ENCODE results near the gene SH2D7. TPM values are rescaled to one million over a fixed set of nuclear protein-coding genes. Genes with fewer than 3 reads are reported as not detected.

Gene SH2D7
- total RNA-seq, 2 experiments from 2014 or later = 0.29 to 0.31 TPM

DNA sequence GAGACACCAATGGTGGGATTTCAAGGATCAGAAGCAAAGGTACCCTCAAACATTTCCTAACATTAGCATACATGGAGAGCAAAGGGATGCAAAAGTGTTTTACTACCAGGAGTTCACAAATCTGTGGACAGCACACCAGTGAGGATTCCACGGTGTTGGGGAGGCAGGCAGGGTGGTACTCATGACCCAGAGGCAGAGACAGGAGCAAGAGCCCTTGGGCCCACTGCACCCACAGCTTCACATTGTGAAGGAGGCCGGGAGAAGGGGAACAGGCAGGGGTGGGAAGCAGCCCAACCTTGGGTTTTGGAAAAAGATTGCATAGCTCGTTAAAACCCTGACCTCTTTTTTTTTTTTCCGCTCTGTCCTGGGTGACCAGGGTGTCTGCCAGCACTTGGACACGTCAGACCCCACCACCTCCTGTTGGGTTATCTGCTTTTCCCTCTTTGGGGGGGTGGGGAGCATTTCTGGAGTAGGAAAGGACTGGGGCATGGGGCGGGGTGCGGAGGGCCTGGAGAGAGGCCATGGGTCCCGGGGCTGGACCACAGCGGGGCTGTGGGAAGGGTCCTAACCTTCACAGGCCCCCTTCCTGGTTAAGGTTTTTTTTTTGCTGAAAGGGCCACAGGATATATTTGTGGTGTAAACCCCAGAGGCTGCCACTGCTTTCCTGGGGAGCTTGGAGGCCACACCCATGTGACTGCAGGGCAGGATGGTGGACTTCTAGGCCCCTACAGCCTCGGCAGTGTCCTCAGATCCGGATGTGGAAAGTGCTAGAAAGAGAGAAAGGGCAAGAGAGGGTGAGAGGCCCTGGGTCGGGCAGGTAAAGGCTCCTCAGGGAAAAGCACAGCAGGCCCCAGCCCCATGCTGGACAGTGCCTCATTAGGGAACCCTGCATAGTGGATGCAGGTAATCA lies 12.5 kb downstream of the SH2D7 start:
- H3K4me3 Mint-ChIP-seq = peak overlapping the region; percentile 67
- ATAC-seq (peak; percentile 4), DNase-seq (peak; percentile 61)
- POLR2A ChIA-PET = interaction anchor here (1.0 to 1.6 kb wide), 4 partner anchors 12 to 57 kb away, joined by 3 to 6 read pairs (median 6); partner anchors contain the start of gene SH2D7
- H3K27ac Mint-ChIP-seq = peak overlapping the region; percentile 96
- no peaks in the 10 kb centered on the region for H3K9me3 Mint-ChIP-seq (ENCODE audit: insufficient read depth)
- H3K4me1 Mint-ChIP-seq (ENCODE audit: low read depth) = peaks cover 87% of the 10 kb centered on the region
- no peaks in the 10 kb centered on the region for H3K27me3 Mint-ChIP-seq (ENCODE audit: low read depth)
- CTCF ChIA-PET = interaction anchor here (0.7 to 5.3 kb wide), 11 partner anchors 12 to 145 kb away, joined by 3 to 133 read pairs (median 9); partner anchors contain the start of gene SH2D7
- no peaks in the 10 kb centered on the region for H3K36me3 Mint-ChIP-seq (ENCODE audit: low read depth)

- ATAC-seq (peak; percentile 2), DNase-seq (peak; percentile 66)
- no peaks in the 10 kb centered on the region for H3K36me3 Mint-ChIP-seq (ENCODE audit: low read depth)
- peaks cover 84% of the 10 kb centered on the region for H3K4me1 Mint-ChIP-seq (ENCODE audit: low read depth)
- H3K9me3 Mint-ChIP-seq (ENCODE audit: insufficient read depth) = no peaks in the 10 kb centered on the region
- ChIA-PET POLR2A (interaction anchor here (0.7 to 1.6 kb wide), 3 partner anchors 13 to 44 kb away, joined by 3 to 6 read pairs (median 3); partner anchors contain the start of gene SH2D7), CTCF (interaction anchor here (0.6 to 13.1 kb wide), 11 partner anchors 13 to 146 kb away, joined by 3 to 157 read pairs (median 17); partner anchors contain the start of gene SH2D7)
- H3K27me3 Mint-ChIP-seq (ENCODE audit: low read depth) = no peaks in the 10 kb centered on the region
- peak overlapping the region; percentile 67 for H3K4me3 Mint-ChIP-seq
- peak overlapping the region; percentile 96 for H3K27ac Mint-ChIP-seq
Observed at GRCh38 chr15:78105476-78106241, 13.3 kb downstream of the SH2D7 start.

GRCh38 chr15:78107471-78107870 lies 15.1 kb downstream of the SH2D7 start:
- Mint-ChIP-seq H3K36me3 (ENCODE audit: low read depth) (no peaks in the 10 kb centered on the region), H3K9me3 (ENCODE audit: insufficient read depth) (no peaks in the 10 kb centered on the region), H3K27ac (no peak overlapping the region), H3K27me3 (ENCODE audit: low read depth) (no peaks in the 10 kb centered on the region), H3K4me1 (ENCODE audit: low read depth) (peaks cover 66% of the 10 kb centered on the region), H3K4me3 (no peak overlapping the region)
- POLR2A ChIA-PET = interaction anchor here (0.7 kb wide), 1 partner anchor 36 kb away, joined by 3 read pairs; no protein-coding TSS in a partner anchor
- ATAC-seq (no peak), DNase-seq (no peak)
- CTCF ChIA-PET = interaction anchor here (0.7 to 13.1 kb wide), 32 partner anchors 10 to 163 kb away, joined by 3 to 157 read pairs (median 14); partner anchors contain the start of genes ACSBG1, CIB2, SH2D7 and TBC1D2B

DNA sequence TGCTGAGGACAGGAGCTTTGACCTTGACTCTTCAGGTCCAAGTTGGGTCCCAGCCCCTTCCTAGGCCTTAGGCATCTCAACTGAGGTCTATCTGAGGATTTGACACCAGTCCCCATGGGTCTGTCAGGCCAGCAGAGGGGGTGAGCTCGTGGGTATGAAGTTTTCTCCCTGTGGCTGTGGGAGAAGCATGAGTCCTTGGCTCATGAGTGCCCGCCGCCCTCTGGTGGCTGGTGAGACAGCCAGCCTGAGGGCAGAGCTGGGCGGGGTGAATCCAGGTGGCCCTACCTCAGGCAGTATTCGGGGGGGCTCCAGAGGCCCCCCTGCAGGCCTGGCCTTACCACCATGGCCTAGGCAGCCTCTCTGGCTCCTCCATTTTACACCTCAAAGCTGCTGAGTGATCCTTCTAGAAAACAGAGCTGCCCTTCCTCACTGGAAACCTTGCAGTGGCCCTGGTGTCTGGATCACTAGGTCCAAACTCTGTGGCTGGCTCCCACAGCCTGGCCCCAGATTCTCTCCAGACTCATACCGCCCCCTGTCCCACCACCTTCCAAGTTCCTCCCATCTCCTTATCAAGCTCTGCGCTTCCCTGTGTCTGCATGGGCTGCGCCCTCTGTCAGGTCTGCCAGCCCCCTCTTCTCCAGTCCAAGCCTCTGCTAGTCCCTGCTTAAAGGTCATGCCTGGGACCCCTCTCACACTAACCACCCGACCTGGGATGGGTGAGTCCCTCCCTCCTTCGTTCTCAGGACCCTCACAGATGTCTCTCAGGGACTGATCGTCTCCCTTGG lies 16.1 kb downstream of the SH2D7 start:
- peak overlapping the region; percentile 74 for H3K27ac Mint-ChIP-seq
- CTCF ChIA-PET = interaction anchor here (0.6 to 13.1 kb wide), 56 partner anchors 9 to 1198 kb away, joined by 3 to 157 read pairs (median 8); partner anchors contain the start of genes ACSBG1, CIB2, SH2D7 and SKIC8

GRCh38 chr15:78109156-78109555 lies 16.8 kb downstream of the SH2D7 start:
- no peak for ATAC-seq
- Mint-ChIP-seq H3K27ac (no peak overlapping the region), H3K36me3 (ENCODE audit: low read depth) (no peaks in the 10 kb centered on the region), H3K9me3 (ENCODE audit: insufficient read depth) (no peaks in the 10 kb centered on the region), H3K4me1 (ENCODE audit: low read depth) (peaks cover 56% of the 10 kb centered on the region), H3K4me3 (no peak overlapping the region), H3K27me3 (ENCODE audit: low read depth) (no peaks in the 10 kb centered on the region)
- CTCF ChIA-PET = interaction anchor here (0.6 to 13.1 kb wide), 42 partner anchors 8 to 1197 kb away, joined by 3 to 157 read pairs (median 10); partner anchors contain the start of genes ACSBG1, CIB2, SH2D7 and SKIC8
- POLR2A ChIA-PET = no interaction called here
- DNase-seq = no peak

More for the DNA sequence above, 16.1 kb downstream of the SH2D7 start:
- H3K36me3 Mint-ChIP-seq (ENCODE audit: low read depth) = no peaks in the 10 kb centered on the region
- POLR2A ChIA-PET = interaction anchor here (0.6 kb wide), 1 partner anchor 199 kb away, joined by 3 read pairs; no protein-coding TSS in a partner anchor
- H3K4me3 Mint-ChIP-seq = no peak overlapping the region
- H3K9me3 Mint-ChIP-seq (ENCODE audit: insufficient read depth) = no peaks in the 10 kb centered on the region
- DNase-seq (peak; percentile 92), ATAC-seq (peak; percentile 78)
- H3K4me1 Mint-ChIP-seq (ENCODE audit: low read depth) = peaks cover 60% of the 10 kb centered on the region
- no peaks in the 10 kb centered on the region for H3K27me3 Mint-ChIP-seq (ENCODE audit: low read depth)

- CTCF ChIA-PET = interaction anchor here (0.6 to 13.1 kb wide), 11 partner anchors 21 to 153 kb away, joined by 3 to 157 read pairs (median 83); partner anchors contain the start of gene CIB2
- DNase-seq (no peak), ATAC-seq (no peak)
- H3K9me3 Mint-ChIP-seq (ENCODE audit: insufficient read depth) = no peaks in the 10 kb centered on the region
- peaks cover 46% of the 10 kb centered on the region for H3K4me1 Mint-ChIP-seq (ENCODE audit: low read depth)
- H3K27ac Mint-ChIP-seq = no peak overlapping the region
- H3K36me3 Mint-ChIP-seq (ENCODE audit: low read depth) = no peaks in the 10 kb centered on the region
- POLR2A ChIA-PET = no interaction called here
- peaks cover 2% of the 10 kb centered on the region for H3K27me3 Mint-ChIP-seq (ENCODE audit: low read depth)
- no peak overlapping the region for H3K4me3 Mint-ChIP-seq
Observed at GRCh38 chr15:78110096-78110495, 17.7 kb downstream of the SH2D7 start.

- ChIA-PET CTCF (interaction anchor here (0.9 to 13.1 kb wide), 12 partner anchors 16 to 152 kb away, joined by 3 to 157 read pairs (median 8); partner anchors contain the start of gene CIB2), POLR2A (no interaction called here)
- no peak overlapping the region for H3K4me3 Mint-ChIP-seq
- H3K36me3 Mint-ChIP-seq (ENCODE audit: low read depth) = no peaks in the 10 kb centered on the region
- no peaks in the 10 kb centered on the region for H3K9me3 Mint-ChIP-seq (ENCODE audit: insufficient read depth)
- no peak overlapping the region for H3K27ac Mint-ChIP-seq
- DNase-seq (no peak), ATAC-seq (no peak)
- H3K4me1 Mint-ChIP-seq (ENCODE audit: low read depth) = peaks cover 37% of the 10 kb centered on the region
- peaks cover 2% of the 10 kb centered on the region for H3K27me3 Mint-ChIP-seq (ENCODE audit: low read depth)
Observed at GRCh38 chr15:78110916-78111475, 18.6 kb downstream of the SH2D7 start.

- ATAC-seq = no peak
- CTCF ChIA-PET = interaction anchor here (0.8 to 13.1 kb wide), 14 partner anchors 19 to 152 kb away, joined by 3 to 157 read pairs (median 6); partner anchors contain the start of gene CIB2
- Mint-ChIP-seq H3K27ac (no peak overlapping the region), H3K27me3 (ENCODE audit: low read depth) (peaks cover 2% of the 10 kb centered on the region), H3K4me1 (ENCODE audit: low read depth) (peaks cover 29% of the 10 kb centered on the region), H3K4me3 (no peak overlapping the region), H3K9me3 (ENCODE audit: insufficient read depth) (no peaks in the 10 kb centered on the region), H3K36me3 (ENCODE audit: low read depth) (no peaks in the 10 kb centered on the region)
- no peak for DNase-seq
- POLR2A ChIA-PET = interaction anchor here (1.5 kb wide), 1 partner anchor 13 kb away, joined by 4 read pairs; no protein-coding TSS in a partner anchor
Observed at GRCh38 chr15:78111788-78112187, 19.4 kb downstream of the SH2D7 start.

DNA sequence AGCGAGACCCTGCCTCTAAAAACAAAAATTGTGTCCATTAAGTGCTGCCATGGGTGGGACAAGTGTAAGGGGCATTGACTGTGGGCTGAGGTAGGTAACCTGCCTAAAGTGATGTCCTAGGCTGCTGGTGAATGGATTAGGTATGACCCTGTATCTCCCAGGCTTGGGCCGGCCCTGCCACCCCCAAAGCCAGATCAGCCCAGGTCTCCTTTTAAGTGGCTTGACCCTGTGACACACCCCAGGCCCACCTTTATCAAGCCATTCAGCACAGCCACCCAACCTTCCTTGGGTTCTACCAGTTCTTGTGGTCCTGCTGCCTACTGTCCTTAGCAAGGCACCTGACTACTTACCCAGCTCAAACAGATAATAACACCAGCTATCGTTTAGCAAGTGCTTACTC lies 20.2 kb downstream of the SH2D7 start:
- DNase-seq = no peak
- Mint-ChIP-seq H3K27me3 (ENCODE audit: low read depth) (peaks cover 2% of the 10 kb centered on the region), H3K4me1 (ENCODE audit: low read depth) (peaks cover 22% of the 10 kb centered on the region), H3K36me3 (ENCODE audit: low read depth) (no peaks in the 10 kb centered on the region), H3K9me3 (ENCODE audit: insufficient read depth) (no peaks in the 10 kb centered on the region), H3K4me3 (no peak overlapping the region), H3K27ac (no peak overlapping the region)
- ChIA-PET POLR2A (interaction anchor here (0.6 to 1.5 kb wide), 2 partner anchors 12 to 80 kb away, joined by 3 to 4 read pairs; no protein-coding TSS in a partner anchor), CTCF (interaction anchor here (0.7 to 13.1 kb wide), 20 partner anchors 18 to 153 kb away, joined by 3 to 157 read pairs (median 4); partner anchors contain the start of gene CIB2)
- no peak for ATAC-seq

- H3K27ac Mint-ChIP-seq = no peak overlapping the region
- H3K36me3 Mint-ChIP-seq (ENCODE audit: low read depth) = no peaks in the 10 kb centered on the region
- no peak for DNase-seq
- no peaks in the 10 kb centered on the region for H3K27me3 Mint-ChIP-seq (ENCODE audit: low read depth)
- H3K4me3 Mint-ChIP-seq = no peak overlapping the region
- no peaks in the 10 kb centered on the region for H3K9me3 Mint-ChIP-seq (ENCODE audit: insufficient read depth)
- POLR2A ChIA-PET = interaction anchor here (0.9 kb wide), 1 partner anchor 29 kb away, joined by 3 read pairs; the partner anchor contains the start of gene IDH3A
- H3K4me1 Mint-ChIP-seq (ENCODE audit: low read depth) = no peaks in the 10 kb centered on the region
- CTCF ChIA-PET = interaction anchor here (0.9 to 5.9 kb wide), 4 partner anchors 10 to 120 kb away, joined by 5 to 29 read pairs (median 12); partner anchors contain the start of gene CIB2
- ATAC-seq = no peak
Observed at GRCh38 chr15:78120523-78120922, 28.2 kb downstream of the SH2D7 start.
